Caco-2 (cell line): ENCODE data around the gene MAGI1. TPM values are rescaled to one million over a fixed set of nuclear protein-coding genes. Genes with fewer than 3 reads are reported as not detected.

ENCODE experiments used
- BruUV-seq: library from RNA; stranded (reverse); fragments of 400-500 nt; replicated peaks from 2 replicates; lab custom pipeline; 2021; lab: Mats Ljungman, UMichigan
- CTCF ChIA-PET: fragments of 300-600 bp; sonication (Branson Sonifier 250); formaldehyde crosslinking; loops from one replicate; lab custom pipeline; 2022; ENCODE audit warnings: antibody characterized with exemption; lab: Charles Lee
- POLR2A ChIA-PET: fragments of 300-600 bp; sonication (Branson Sonifier 250); formaldehyde crosslinking; loops from one replicate; lab custom pipeline; 2022; ENCODE audit warnings: antibody characterized with exemption; lab: Charles Lee
- DNase-seq, 2 experiments: peaks; one replicate each; pipeline versions ENCODE4 v3.0.0 to v3.0.0-alpha.2; 2020 to 2022
- H3K27me3 ChIP-seq: replicated peaks from 2 replicates; pipeline ENCODE4 v1.6.0; 2011; ENCODE audit warnings: low read length; ENCODE audit not compliant: control insufficient read depth, insufficient read depth
- H3K36me3 ChIP-seq: 2 replicates; pipeline ENCODE4 v1.5.1; 2011; ENCODE audit warnings: low read length; ENCODE audit not compliant: control insufficient read depth, insufficient read depth
- H3K4me1 ChIP-seq: fragments of 250-450 bp; sonication (Bioruptor Pico); 2 replicates; pipeline ENCODE4 v1.5.1; 2020; ENCODE audit warnings: mild to moderate bottlenecking
- H3K4me3 ChIP-seq: 2 replicates; pipeline ENCODE4 v1.5.1; 2011; ENCODE audit warnings: low read depth, mild to moderate bottlenecking, control low read depth, low read length
- H3K9me3 ChIP-seq: fragments of 250-450 bp; sonication (Bioruptor Pico); 2 replicates; pipeline ENCODE4 v1.5.1; 2020; ENCODE audit warnings: mild to moderate bottlenecking, moderate library complexity
- H3K27ac Mint-ChIP-seq: one replicate; pipeline ENCODE4 v1.8.0; 2022; ENCODE audit warnings: mixed read lengths; ENCODE audit not compliant: unreplicated experiment
- H3K27me3 Mint-ChIP-seq: one replicate; pipeline ENCODE4 v1.8.0; 2022; ENCODE audit warnings: mixed read lengths; ENCODE audit not compliant: insufficient read depth, unreplicated experiment
- H3K36me3 Mint-ChIP-seq: one replicate; pipeline ENCODE4 v1.8.0; 2022; ENCODE audit warnings: mild to moderate bottlenecking, mixed read lengths; ENCODE audit not compliant: insufficient read depth, unreplicated experiment
- H3K4me1 Mint-ChIP-seq: one replicate; pipeline ENCODE4 v1.8.0; 2022; ENCODE audit warnings: low read depth, mixed read lengths; ENCODE audit not compliant: unreplicated experiment
- H3K4me3 Mint-ChIP-seq: one replicate; pipeline ENCODE4 v1.8.0; 2022; ENCODE audit warnings: mild to moderate bottlenecking, moderate library complexity, mixed read lengths; ENCODE audit not compliant: unreplicated experiment
- H3K9me3 Mint-ChIP-seq: one replicate; pipeline ENCODE4 v1.8.0; 2022; ENCODE audit warnings: mixed read lengths; ENCODE audit not compliant: unreplicated experiment
- CTCF ChIP-seq, 2 experiments: fragments of 200-600 bp in 1 of 2; IDR thresholded peaks; 1 replicate in 1 of 2; 2 replicates in 1 of 2; pipeline versions ENCODE4 v1.5.1 to v1.8.0; 2011 to 2022; ENCODE audit warnings: antibody characterized with exemption in 1 of 2, control low read depth in 1 of 2, inconsistent platforms in 1 of 2, low read depth in 1 of 2, low read length in 1 of 2, mild to moderate bottlenecking in 1 of 2, moderate library complexity in 1 of 2; ENCODE audit not compliant: insufficient read depth in 1 of 2, severe bottlenecking in 1 of 2, unreplicated experiment in 1 of 2
- intact Hi-C: fragments of 100-400 bp; cut with micrococcal nuclease; formaldehyde crosslinking; loops from one replicate; pipeline ENCODE4 v1.10.0; 2022; ENCODE audit not compliant: unreplicated experiment
- total RNA-seq: library from RNA; stranded (reverse); gene quantifications from 2 replicates; pipeline ENCODE4 v1.2.3, GENCODE V29; 2022

Gene MAGI1
- total RNA-seq, 1 experiment from 2014 or later: 64.9 TPM

GRCh38 chr3:65377637-65378036, 661.1 kb downstream of the MAGI1 start:
- no peaks in the 10 kb centered on the region for H3K4me1 Mint-ChIP-seq
- no TSS peak for BruUV-seq
- ChIA-PET POLR2A (no interaction called here), CTCF (no interaction called here)
- no peaks in the 10 kb centered on the region for H3K4me1 ChIP-seq
- no peaks in the 10 kb centered on the region for H3K9me3 ChIP-seq
- no peaks in the 10 kb centered on the region for H3K27me3 Mint-ChIP-seq
- TF ChIP-seq CTCF (IDR thresholded peaks at IDR 0.05; ENCODE audit: insufficient read depth in 1 of 2, low read depth in 1 of 2, low read length in 1 of 2, severe bottlenecking in 1 of 2, unreplicated experiment in 1 of 2): no peak
- H3K4me3 ChIP-seq: no peak overlapping the region
- no peaks in the 10 kb centered on the region for H3K36me3 ChIP-seq
- H3K27ac Mint-ChIP-seq: no peak overlapping the region
- DNase-seq: no peak
- no peak overlapping the region for H3K4me3 Mint-ChIP-seq
- H3K9me3 Mint-ChIP-seq: no peaks in the 10 kb centered on the region
- intact Hi-C loops: no loop called here
- H3K27me3 ChIP-seq: no peaks in the 10 kb centered on the region
- H3K36me3 Mint-ChIP-seq: peaks cover 55% of the 10 kb centered on the region

GRCh38 chr3:65376426-65376825, 662.3 kb downstream of the MAGI1 start:
- BruUV-seq: no TSS peak
- Mint-ChIP-seq H3K27ac (no peak overlapping the region), H3K36me3 (peaks cover 58% of the 10 kb centered on the region), H3K4me3 (no peak overlapping the region), H3K4me1 (no peaks in the 10 kb centered on the region), H3K9me3 (no peaks in the 10 kb centered on the region), H3K27me3 (no peaks in the 10 kb centered on the region)
- ChIA-PET CTCF (no interaction called here), POLR2A (no interaction called here)
- no peaks in the 10 kb centered on the region for H3K4me1 ChIP-seq
- no peaks in the 10 kb centered on the region for H3K36me3 ChIP-seq
- no peaks in the 10 kb centered on the region for H3K27me3 ChIP-seq
- no peaks in the 10 kb centered on the region for H3K9me3 ChIP-seq
- no peak for DNase-seq
- no peak overlapping the region for H3K4me3 ChIP-seq
- TF ChIP-seq CTCF (IDR thresholded peaks at IDR 0.05; ENCODE audit: insufficient read depth in 1 of 2, low read depth in 1 of 2, low read length in 1 of 2, severe bottlenecking in 1 of 2, unreplicated experiment in 1 of 2): no peak
- intact Hi-C loops: no loop called here

- H3K4me3 ChIP-seq: no peak overlapping the region
- Mint-ChIP-seq H3K9me3 (no peaks in the 10 kb centered on the region), H3K27ac (no peak overlapping the region), H3K36me3 (peaks cover 45% of the 10 kb centered on the region), H3K4me1 (no peaks in the 10 kb centered on the region), H3K4me3 (no peak overlapping the region), H3K27me3 (no peaks in the 10 kb centered on the region)
- BruUV-seq: no TSS peak
- H3K4me1 ChIP-seq: no peaks in the 10 kb centered on the region
- no peak for DNase-seq
- ChIA-PET CTCF (no interaction called here), POLR2A (no interaction called here)
- TF ChIP-seq CTCF (IDR thresholded peaks at IDR 0.05; ENCODE audit: insufficient read depth in 1 of 2, low read depth in 1 of 2, low read length in 1 of 2, severe bottlenecking in 1 of 2, unreplicated experiment in 1 of 2): no peak
- no peaks in the 10 kb centered on the region for H3K27me3 ChIP-seq
- no peaks in the 10 kb centered on the region for H3K9me3 ChIP-seq
- no peaks in the 10 kb centered on the region; the same call in none of the 2 replicates for H3K36me3 ChIP-seq
- intact Hi-C loops: no loop called here
These were observed 667.7 kb downstream of the MAGI1 start for GRCh38 chr3:65371053-65371452.
